GM12865 (cell line): ENCODE data around the gene DNAJC1.
"Not testable (repeated sequence)": the region's sequence is repeated elsewhere in the genome, so short reads cannot be mapped to it uniquely, and the experiment has no call there.

Experiments
- DNase-seq: peaks from one replicate; pipeline ENCODE4 v3.0.0; 2010; ENCODE audit warnings: low read depth
- H3K4me3 ChIP-seq: 2 replicates; pipeline ENCODE4 v1.5.1; 2011; ENCODE audit warnings: mild to moderate bottlenecking, low read depth, low read length, control low read depth
- TF ChIP-seq, protein P1 (sequence below): IDR thresholded peaks from 2 replicates; pipeline ENCODE4 v1.5.1; 2011; ENCODE audit warnings: low read length, control low read depth, low read depth, inconsistent platforms; ENCODE audit not compliant: insufficient read depth; ENCODE audit errors: missing control alignments

Gene DNAJC1

DNA sequence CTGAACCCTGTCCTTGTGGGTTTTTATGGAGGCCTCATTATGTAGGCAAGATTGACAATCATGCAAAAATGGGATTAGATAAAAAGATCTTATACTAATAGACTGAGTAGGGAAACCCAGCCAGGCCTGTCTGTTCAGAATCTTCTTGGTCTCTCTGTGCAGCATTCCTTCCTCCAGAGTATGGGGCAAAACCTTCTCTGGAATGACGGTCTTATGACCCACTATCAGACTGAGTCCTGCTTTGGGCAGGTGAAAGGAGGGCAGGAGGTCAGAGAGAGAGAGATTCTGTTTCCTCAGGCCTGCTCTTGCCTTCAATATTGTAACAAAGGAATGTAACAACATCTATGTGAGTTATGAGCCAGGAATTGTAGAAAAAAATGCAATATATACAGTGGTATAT, 182.6 kb downstream of the DNAJC1 start:
- H3K4me3 ChIP-seq = no peak overlapping the region
- TF ChIP-seq, protein P1, sequence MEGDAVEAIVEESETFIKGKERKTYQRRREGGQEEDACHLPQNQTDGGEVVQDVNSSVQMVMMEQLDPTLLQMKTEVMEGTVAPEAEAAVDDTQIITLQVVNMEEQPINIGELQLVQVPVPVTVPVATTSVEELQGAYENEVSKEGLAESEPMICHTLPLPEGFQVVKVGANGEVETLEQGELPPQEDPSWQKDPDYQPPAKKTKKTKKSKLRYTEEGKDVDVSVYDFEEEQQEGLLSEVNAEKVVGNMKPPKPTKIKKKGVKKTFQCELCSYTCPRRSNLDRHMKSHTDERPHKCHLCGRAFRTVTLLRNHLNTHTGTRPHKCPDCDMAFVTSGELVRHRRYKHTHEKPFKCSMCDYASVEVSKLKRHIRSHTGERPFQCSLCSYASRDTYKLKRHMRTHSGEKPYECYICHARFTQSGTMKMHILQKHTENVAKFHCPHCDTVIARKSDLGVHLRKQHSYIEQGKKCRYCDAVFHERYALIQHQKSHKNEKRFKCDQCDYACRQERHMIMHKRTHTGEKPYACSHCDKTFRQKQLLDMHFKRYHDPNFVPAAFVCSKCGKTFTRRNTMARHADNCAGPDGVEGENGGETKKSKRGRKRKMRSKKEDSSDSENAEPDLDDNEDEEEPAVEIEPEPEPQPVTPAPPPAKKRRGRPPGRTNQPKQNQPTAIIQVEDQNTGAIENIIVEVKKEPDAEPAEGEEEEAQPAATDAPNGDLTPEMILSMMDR = no peak
- DNase-seq = no peak

DNA sequence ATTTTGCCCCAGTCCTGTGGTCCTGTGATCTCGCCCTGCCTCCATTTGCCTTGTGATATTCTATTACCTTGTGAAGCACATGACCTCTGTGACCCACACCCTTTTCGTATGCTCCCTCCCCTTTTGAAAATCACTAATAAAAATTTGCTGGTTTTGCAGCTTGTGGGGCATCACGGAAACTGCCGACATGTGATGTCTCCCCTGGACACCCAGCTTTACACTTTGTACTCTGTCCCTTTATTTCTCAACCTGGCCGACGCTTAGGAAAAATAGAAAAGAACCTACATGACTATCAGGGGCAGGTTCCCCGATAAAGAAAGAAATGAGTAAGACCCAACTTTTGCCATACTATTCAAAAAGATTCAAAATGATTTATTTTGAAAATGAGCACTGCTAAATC, 185.1 kb downstream of the DNAJC1 start:
- DNase-seq, H3K4me3 ChIP-seq: not testable (repeated sequence)

DNA sequence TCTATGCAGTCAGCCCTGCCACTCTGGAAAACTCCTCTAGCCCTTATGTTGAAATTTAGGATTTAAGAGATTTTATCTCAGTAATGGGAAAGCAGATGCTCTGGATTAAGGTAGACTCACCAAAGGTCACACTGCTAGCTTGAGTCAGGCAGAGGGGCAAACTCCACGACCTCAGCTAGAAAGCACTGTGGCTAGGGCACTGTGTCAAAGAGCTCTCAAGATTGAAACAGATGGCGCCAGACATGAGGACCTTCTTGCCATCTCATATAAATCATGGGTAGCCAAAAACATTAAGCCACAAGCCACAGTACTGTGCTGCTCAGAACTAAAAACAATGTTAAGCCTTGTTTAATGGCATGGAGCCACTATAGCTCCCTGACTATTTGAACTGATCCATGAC, 188.7 kb downstream of the DNAJC1 start:
- no peak overlapping the region for H3K4me3 ChIP-seq
- DNase-seq = no peak
- TF ChIP-seq, protein P1 = no peak

DNA sequence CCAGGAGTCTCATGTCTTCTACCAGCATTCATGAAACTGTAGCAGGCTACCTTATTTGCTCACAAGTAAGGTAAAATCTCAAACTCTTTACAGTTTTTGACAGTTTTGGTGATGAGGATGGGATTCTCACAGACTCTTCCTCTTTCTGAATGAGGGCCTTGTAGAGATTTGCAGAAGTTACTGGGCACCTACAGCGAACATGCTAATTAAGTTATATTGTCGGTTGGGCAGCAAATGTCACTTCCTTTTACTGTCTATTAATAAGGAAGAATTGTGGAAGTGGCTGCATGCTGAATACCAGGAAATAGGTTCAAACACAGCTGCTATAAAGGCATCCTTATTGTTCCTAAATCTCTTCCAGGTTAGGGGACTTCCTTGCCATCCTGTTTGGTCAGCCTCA, 189.6 kb downstream of the DNAJC1 start:
- DNase-seq = no peak
- no peak overlapping the region for H3K4me3 ChIP-seq
- TF ChIP-seq, protein P1 = no peak

DNA sequence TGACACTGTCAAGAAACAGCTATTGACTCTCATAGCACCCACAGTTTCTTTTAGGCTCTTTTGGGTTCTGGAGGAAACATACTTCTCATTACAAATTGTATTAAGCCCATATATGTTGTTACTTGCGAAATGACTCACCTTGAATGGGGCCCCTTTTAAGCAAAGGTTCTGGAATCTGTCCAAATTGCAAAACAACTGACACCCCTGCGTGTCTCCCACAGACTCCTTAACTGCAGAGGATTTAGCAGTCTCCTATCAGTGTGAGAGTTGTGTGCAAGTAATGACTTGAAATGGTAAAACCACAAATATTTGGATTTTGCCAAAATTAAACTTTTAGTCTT, 192.3 kb downstream of the DNAJC1 start:
- DNase-seq = no peak
- H3K4me3 ChIP-seq = no peak overlapping the region
- TF ChIP-seq, protein P1 = no peak

DNA sequence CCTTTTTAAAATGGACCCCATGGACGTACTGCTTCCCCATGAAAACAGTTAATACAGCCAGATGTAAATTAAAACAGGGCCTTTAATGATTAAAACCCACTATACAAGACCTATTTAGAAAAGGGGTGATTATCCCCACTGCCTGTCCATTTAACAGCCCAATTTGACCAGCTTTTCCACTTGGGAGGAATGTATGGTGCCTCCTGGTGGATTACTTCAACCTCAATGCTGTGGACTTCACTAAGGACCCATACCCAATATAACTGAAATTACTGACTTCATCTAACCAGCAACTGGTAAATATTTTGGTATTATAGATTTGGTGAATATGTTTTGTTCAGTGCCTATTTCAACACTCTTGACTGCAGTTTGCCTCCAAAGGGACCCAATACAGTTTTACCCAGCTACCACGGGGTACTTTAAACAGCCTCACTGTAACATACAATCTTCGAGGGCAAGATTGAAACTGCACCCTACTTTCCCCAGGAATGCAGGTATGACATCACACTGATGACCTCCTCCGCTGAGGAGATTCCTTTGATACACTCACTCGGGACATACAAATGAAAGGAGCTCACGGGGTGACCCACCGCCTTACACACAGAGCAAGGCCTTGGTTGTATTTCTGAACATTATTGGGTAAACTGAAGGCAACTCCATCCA, 192.8 kb downstream of the DNAJC1 start:
- no peak overlapping the region for H3K4me3 ChIP-seq
- TF ChIP-seq, protein P1 = no peak
- no peak for DNase-seq

DNA sequence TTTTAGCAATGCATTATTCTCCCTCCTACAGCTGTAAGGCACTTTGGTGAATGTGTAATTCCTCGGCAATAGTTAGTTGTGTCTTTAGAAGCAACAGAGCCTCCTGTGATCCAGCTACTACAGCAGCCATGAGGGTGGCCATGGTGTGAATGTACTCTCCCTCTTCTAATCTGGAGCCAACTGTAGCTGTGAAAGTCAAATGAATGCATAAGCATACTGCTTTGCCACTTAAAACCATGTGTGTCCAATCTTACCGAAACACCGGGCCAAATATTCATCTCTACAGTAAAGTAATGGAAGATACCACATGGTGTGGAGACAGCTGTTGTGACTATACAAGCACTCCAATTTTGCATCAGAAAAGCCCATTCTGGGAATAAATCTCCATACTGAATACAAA, 195.0 kb downstream of the DNAJC1 start:
- TF ChIP-seq, protein P1 = no peak
- no peak for DNase-seq
- no peak overlapping the region for H3K4me3 ChIP-seq
